HCT116 (cell line): ENCODE results near the gene HPCAL4. TPM values are rescaled to one million over a fixed set of nuclear protein-coding genes. Genes with fewer than 3 reads are reported as not detected.

Experiments used
- ATAC-seq: fragments of 200-7000 bp; cut with Tn5 transposase; 2 replicates; pipeline ENCODE4 v1.9.1; 2020; ENCODE audit warnings: mild to moderate bottlenecking, moderate library complexity
- BruUV-seq: library from RNA; stranded (reverse); fragments of 400-500 nt; replicated peaks from 2 replicates; lab custom pipeline; 2021; lab: Mats Ljungman, UMichigan
- CTCF ChIA-PET: fragments of 300-600 bp; sonication (Branson Sonifier 250); formaldehyde crosslinking; loops from one replicate; lab custom pipeline; 2021; ENCODE audit warnings: antibody characterized with exemption; lab: Charles Lee
- POLR2A ChIA-PET: fragments of 300-600, 350-600 bp; sonication (Branson Sonifier 250); formaldehyde crosslinking; loops from one replicate; lab custom pipeline; 2021; ENCODE audit warnings: antibody characterized with exemption; lab: Charles Lee
- RAD21 ChIA-PET, 2 experiments: fragments of 300-600 bp; sonication (Branson Sonifier 250); formaldehyde crosslinking; loops; one replicate each; lab custom pipeline; 2023; ENCODE audit warnings: low total read pairs in 2 of 2; ENCODE audit not compliant: uncharacterized antibody in 2 of 2, unreplicated experiment in 2 of 2, low non-redundant PET in 1 of 2; lab: Charles Lee
- DNase-seq: peaks from one replicate; pipeline ENCODE4 v3.0.0-alpha.2; 2010; ENCODE audit warnings: low read depth, low spot score
- H2AFZ ChIP-seq: fragments of 200-600 bp; shearing (Covaris generic), sonication (generic); 2 replicates; pipeline ENCODE4 v1.6.1; 2017; ENCODE audit warnings: low read depth, mixed run types, mixed read lengths, antibody characterized with exemption, low read length; ENCODE audit not compliant: poor library complexity, severe bottlenecking
- H3K27ac ChIP-seq: 2 replicates; pipeline ENCODE4 v1.5.1; 2012; ENCODE audit warnings: low read depth, low read length
- H3K27me3 ChIP-seq: fragments of 200-600 bp; sonication (generic); 2 replicates; pipeline ENCODE4 v1.6.1; 2016; ENCODE audit warnings: mixed run types, low read length, mixed read lengths; ENCODE audit not compliant: insufficient read depth
- H3K36me3 ChIP-seq, 2 experiments: fragments of 200-500 bp in 1 of 2; fragments of 200-600 bp in 1 of 2; sonication (Bioruptor generic) in 1 of 2; sonication (generic) in 1 of 2; 2 replicates each; pipeline versions ENCODE4 v1.5.1 to v1.6.1; 2014 to 2016; ENCODE audit warnings: low read length in 2 of 2, inconsistent platforms in 1 of 2, mixed read lengths in 1 of 2, mixed run types in 1 of 2; ENCODE audit not compliant: insufficient read depth in 2 of 2, control insufficient read depth in 1 of 2
- H3K4me1 ChIP-seq, 2 experiments: fragments of 200-600 bp in 1 of 2; sonication (generic) in 1 of 2; 2 replicates each; pipeline versions ENCODE4 v1.5.1 to v1.6.1; 2012 to 2017; ENCODE audit warnings: low read length in 2 of 2, inconsistent platforms in 1 of 2, mild to moderate bottlenecking in 1 of 2, mixed read lengths in 1 of 2, mixed run types in 1 of 2, moderate library complexity in 1 of 2; ENCODE audit not compliant: insufficient read depth in 2 of 2, control insufficient read depth in 1 of 2
- H3K4me2 ChIP-seq: fragments of 200-600 bp; sonication (generic); 2 replicates; pipeline ENCODE4 v1.6.1; 2017; ENCODE audit warnings: mixed run types, low read length, mixed read lengths
- H3K4me3 ChIP-seq, 2 experiments: fragments of 200-600 bp in 1 of 2; sonication (generic) in 1 of 2; replicated peaks in 1 of 2; 2 replicates each; pipeline ENCODE4 v1.5.1; 2011 to 2016; ENCODE audit warnings: low read length in 2 of 2, control low read depth in 1 of 2, low read depth in 1 of 2, mild to moderate bottlenecking in 1 of 2, mixed read lengths in 1 of 2, mixed run types in 1 of 2
- H3K79me2 ChIP-seq: fragments of 200-600 bp; sonication (generic); 2 replicates; pipeline ENCODE4 v1.6.1; 2017; ENCODE audit warnings: mild to moderate bottlenecking, mixed run types, low read length, moderate library complexity, mixed read lengths; ENCODE audit not compliant: insufficient read depth
- H3K9ac ChIP-seq: fragments of 200-600 bp; sonication (generic); 2 replicates; pipeline ENCODE4 v1.6.1; 2016; ENCODE audit warnings: low read length, mixed read lengths
- H3K9me2 ChIP-seq: fragments of 200-600 bp; sonication (generic), shearing (Covaris generic); 2 replicates; pipeline ENCODE4 v1.6.1; 2017; ENCODE audit warnings: mixed run types, mild to moderate bottlenecking, moderate library complexity; ENCODE audit not compliant: insufficient read depth
- H3K9me3 ChIP-seq, 2 experiments: fragments of 200-500 bp in 1 of 2; fragments of 200-600 bp in 1 of 2; sonication (Bioruptor generic) in 1 of 2; sonication (generic) in 1 of 2; 2 replicates each; pipeline ENCODE4 v1.6.1; 2014 to 2017; ENCODE audit warnings: low read length in 2 of 2, mixed read lengths in 2 of 2, inconsistent platforms in 1 of 2, low read depth in 1 of 2, mild to moderate bottlenecking in 1 of 2, mixed run types in 1 of 2, moderate library complexity in 1 of 2; ENCODE audit not compliant: control insufficient read depth in 1 of 2, insufficient read depth in 1 of 2
- H4K20me1 ChIP-seq: fragments of 200-600 bp; sonication (generic), shearing (Covaris generic); 2 replicates; pipeline ENCODE4 v1.6.1; 2017; ENCODE audit warnings: mixed run types, mild to moderate bottlenecking, moderate library complexity; ENCODE audit not compliant: insufficient read depth
- CBX3 ChIP-seq: IDR thresholded peaks from 2 replicates; pipeline ENCODE4 v1.6.1; 2012; ENCODE audit warnings: low read depth
- ELF1 ChIP-seq: IDR thresholded peaks from 2 replicates; pipeline ENCODE4 v1.6.1; 2012; ENCODE audit warnings: low read depth, borderline replicate concordance
- EZH2 ChIP-seq: fragments of 200-600 bp; sonication (generic); IDR thresholded peaks from 2 replicates; pipeline ENCODE4 v1.6.1; 2017; ENCODE audit warnings: antibody characterized with exemption, mixed run types
- POLR2AphosphoS5 ChIP-seq: IDR thresholded peaks from 2 replicates; pipeline ENCODE4 v1.6.1; 2011; ENCODE audit warnings: mild to moderate bottlenecking, low read depth, low read length, moderate library complexity
- RAD21 ChIP-seq: IDR thresholded peaks from 2 replicates; pipeline ENCODE4 v1.6.1; 2012; ENCODE audit warnings: low read depth, mild to moderate bottlenecking
- SIN3A ChIP-seq: IDR thresholded peaks from 2 replicates; pipeline ENCODE4 v1.6.1; 2012; ENCODE audit warnings: low read depth
- SP1 ChIP-seq: IDR thresholded peaks from 2 replicates; pipeline ENCODE4 v1.6.1; 2012; ENCODE audit warnings: low read depth
- TCF7L2 ChIP-seq: IDR thresholded peaks from 2 replicates; pipeline ENCODE4 v1.7.0; 2011; ENCODE audit warnings: borderline replicate concordance, inconsistent platforms; ENCODE audit not compliant: insufficient read depth, insufficient read length; ENCODE audit errors: extremely low read depth
- ZBTB33 ChIP-seq: IDR thresholded peaks from 2 replicates; pipeline ENCODE4 v1.6.1; 2011; ENCODE audit warnings: mild to moderate bottlenecking, low read length, moderate library complexity; ENCODE audit not compliant: insufficient replicate concordance; ENCODE audit errors: extremely low read depth
- ZNF274 ChIP-seq: fragments of 200-500 bp; sonication (Bioruptor generic); IDR thresholded peaks from 2 replicates; pipeline ENCODE4 v1.6.1; 2014; ENCODE audit warnings: mild to moderate bottlenecking, low read depth, low read length, inconsistent platforms
- intact Hi-C: fragments of 100-400 bp; cut with micrococcal nuclease; formaldehyde crosslinking; loops from 2 replicates; pipeline ENCODE4 v1.10.0; 2022
- total RNA-seq: library from RNA; stranded (reverse); gene quantifications from one replicate; pipeline ENCODE4 v1.2.1, GENCODE V29; 2021; ENCODE audit not compliant: unreplicated experiment

Gene HPCAL4
- total RNA-seq, 1 experiment from 2014 or later = 5.2 TPM

GRCh38 chr1:39726600-39726999, 35.4 kb upstream of the HPCAL4 start:
- Histone ChIP-seq H3K27me3 (peaks cover 18% of the 10 kb centered on the region), H3K9me3 (no peaks in the 10 kb centered on the region), H2AFZ (no peak overlapping the region), H3K27ac (no peak overlapping the region), H4K20me1 (no peaks in the 10 kb centered on the region), H3K36me3 (no peaks in the 10 kb centered on the region), H3K4me2 (no peak overlapping the region), H3K4me3 (no peak overlapping the region), H3K4me1 (no peaks in the 10 kb centered on the region), H3K9me2 (no peaks in the 10 kb centered on the region), H3K9ac (no peak overlapping the region), H3K79me2 (no peaks in the 10 kb centered on the region)
- ChIA-PET RAD21 (no interaction called here), POLR2A (no interaction called here), CTCF (no interaction called here)
- DNase-seq (no peak), ATAC-seq (no peak)
- TF ChIP-seq CBX3 (no peak), SIN3A (no peak), SP1 (no peak), ZNF274 (no peak), ELF1 (no peak)
- no TSS peak for BruUV-seq
- intact Hi-C loops = no loop called here

GRCh38 chr1:39722495-39722894, 31.3 kb upstream of the HPCAL4 start:
- Histone ChIP-seq H3K4me2 (no peak overlapping the region), H3K27ac (no peak overlapping the region), H3K9me2 (no peaks in the 10 kb centered on the region), H3K36me3 (no peaks in the 10 kb centered on the region), H3K79me2 (no peaks in the 10 kb centered on the region), H2AFZ (no peak overlapping the region), H3K27me3 (peaks cover 10% of the 10 kb centered on the region), H3K4me1 (peaks cover 0 to 3% of the 10 kb centered on the region in 2 experiments; a peak in 1 of 4 replicates), H3K4me3 (no peak overlapping the region), H4K20me1 (no peaks in the 10 kb centered on the region), H3K9ac (no peak overlapping the region), H3K9me3 (no peaks in the 10 kb centered on the region)
- no peak for TF ChIP-seq ELF1
- TF ChIP-seq TCF7L2 = no peak
- TF ChIP-seq ZBTB33 = no peak
- no peak for TF ChIP-seq EZH2
- no peak for TF ChIP-seq POLR2AphosphoS5
- no peak for TF ChIP-seq SP1
- TF ChIP-seq RAD21 = no peak
- CTCF ChIA-PET = interaction anchor here (3.5 kb wide), 1 partner anchor 624 kb away, joined by 12 read pairs; no protein-coding TSS in a partner anchor
- DNase-seq (no peak), ATAC-seq (no peak)
- RAD21 ChIA-PET = no interaction called here
- no TSS peak for BruUV-seq
- intact Hi-C loops = loop anchor here (5.0 kb wide), 3 partner anchors 65 to 620 kb away; no protein-coding TSS in a partner anchor
- POLR2A ChIA-PET = no interaction called here
